Measurements from ENCODE around the gene XPO1.
"Not testable (repeated sequence)": the region's sequence is repeated elsewhere in the genome, so short reads cannot be mapped to it uniquely, and the experiment has no call there.

The XPO1 gene

DNA sequence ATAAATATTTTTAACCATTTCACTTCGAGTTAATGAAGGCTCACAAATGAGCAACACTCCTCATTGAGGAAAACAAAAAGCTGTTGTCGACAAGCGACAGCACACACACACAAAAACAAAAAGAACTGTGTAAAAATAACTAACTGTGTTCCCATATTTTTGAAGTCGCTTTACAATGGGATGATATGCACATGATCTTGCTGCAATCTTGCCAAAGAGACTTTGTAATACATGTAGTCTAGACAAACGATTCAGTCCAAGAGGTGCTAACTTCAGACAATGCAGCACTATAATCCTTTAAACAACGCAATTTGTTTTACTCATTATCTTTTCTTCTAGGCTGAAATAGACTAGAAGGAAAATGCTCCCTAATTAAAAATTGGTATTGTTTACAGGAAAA lies 60.1 kb downstream of the XPO1 start:
- TF ChIP-seq, protein P1, sequence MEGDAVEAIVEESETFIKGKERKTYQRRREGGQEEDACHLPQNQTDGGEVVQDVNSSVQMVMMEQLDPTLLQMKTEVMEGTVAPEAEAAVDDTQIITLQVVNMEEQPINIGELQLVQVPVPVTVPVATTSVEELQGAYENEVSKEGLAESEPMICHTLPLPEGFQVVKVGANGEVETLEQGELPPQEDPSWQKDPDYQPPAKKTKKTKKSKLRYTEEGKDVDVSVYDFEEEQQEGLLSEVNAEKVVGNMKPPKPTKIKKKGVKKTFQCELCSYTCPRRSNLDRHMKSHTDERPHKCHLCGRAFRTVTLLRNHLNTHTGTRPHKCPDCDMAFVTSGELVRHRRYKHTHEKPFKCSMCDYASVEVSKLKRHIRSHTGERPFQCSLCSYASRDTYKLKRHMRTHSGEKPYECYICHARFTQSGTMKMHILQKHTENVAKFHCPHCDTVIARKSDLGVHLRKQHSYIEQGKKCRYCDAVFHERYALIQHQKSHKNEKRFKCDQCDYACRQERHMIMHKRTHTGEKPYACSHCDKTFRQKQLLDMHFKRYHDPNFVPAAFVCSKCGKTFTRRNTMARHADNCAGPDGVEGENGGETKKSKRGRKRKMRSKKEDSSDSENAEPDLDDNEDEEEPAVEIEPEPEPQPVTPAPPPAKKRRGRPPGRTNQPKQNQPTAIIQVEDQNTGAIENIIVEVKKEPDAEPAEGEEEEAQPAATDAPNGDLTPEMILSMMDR (conservative IDR thresholded peaks at IDR 0.05; ENCODE audit: control insufficient read depth, insufficient read depth, low read depth, low read length): no peak
- no peak overlapping the region for H3K4me3 ChIP-seq (ENCODE audit: control insufficient read depth, low read depth, low read length)
- DNase-seq (ENCODE audit: low read depth): no peak

DNA sequence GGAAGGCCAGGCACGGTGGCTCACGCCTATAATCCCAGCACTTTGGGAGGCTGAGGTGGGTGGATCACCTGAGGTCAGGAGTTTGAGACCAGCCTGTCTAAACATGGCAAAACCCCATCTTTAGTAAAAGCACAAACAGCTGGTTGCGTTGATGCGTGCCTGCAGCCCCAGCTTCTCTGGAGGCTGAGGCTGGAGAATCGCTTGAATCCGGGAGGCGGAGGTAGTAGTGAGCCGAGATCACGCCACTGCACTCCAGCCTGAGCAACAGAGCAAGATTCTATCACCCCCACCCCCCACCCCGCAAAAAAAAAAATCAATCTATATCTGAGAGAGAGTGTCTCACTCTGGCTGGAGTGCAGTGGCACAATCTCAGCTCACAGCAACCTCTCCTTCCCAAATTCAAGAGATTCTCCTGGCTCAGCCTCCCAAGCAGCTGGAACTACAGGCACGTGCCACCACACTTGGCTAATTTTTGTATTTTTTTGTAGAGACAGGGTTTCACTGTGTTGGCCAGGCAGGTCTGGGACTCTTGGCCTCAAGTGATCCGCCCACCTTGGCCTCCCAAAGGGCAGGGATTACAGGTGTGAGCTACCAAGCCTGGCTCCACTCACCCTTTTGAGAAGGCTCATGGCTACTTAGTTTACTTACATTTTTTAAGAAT lies 61.1 kb downstream of the XPO1 start:
- DNase-seq (ENCODE audit: low read depth); H3K4me3 ChIP-seq (ENCODE audit: control insufficient read depth, low read depth, low read length): not testable (repeated sequence)

DNA sequence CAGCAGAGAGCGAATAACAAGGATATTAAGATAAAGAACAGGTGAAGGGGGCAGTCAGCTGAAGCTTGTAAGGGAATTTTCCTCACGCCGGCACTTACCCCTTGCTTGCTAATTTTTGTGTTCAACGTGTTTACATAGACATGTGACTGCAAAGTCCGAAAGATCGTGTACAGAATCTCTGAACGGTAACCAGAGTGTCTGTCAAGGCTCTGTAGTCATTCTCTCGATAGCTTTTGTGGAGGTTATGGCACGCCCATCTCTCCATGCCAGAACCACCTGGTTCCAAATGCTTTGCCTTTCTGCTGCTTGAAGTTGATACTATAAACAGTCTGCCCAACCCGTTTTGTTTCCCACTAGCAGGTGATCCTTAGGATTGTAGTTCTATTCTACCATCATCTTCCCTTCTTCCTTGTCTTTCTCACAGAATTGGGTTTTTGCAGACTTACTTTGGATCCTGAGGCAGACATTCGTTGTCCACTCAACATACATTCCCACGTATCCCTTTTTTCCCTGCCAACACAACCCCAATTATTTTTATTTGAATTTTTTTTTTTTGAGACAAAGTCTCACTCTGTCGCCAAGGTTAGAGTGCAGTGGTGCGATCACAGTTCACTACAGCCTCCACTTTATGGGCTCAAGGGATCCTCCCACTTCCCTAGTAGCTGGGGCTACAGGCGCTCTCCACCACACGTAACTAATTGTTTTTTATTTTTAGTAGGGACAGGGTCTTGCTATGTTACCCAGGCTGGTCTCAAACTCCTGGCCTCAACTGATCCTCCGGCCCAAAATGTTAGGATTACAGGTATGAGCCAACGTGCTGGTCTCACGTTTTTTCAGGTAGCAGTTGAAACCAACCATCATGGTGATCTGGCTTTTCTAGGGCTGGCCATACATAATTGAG lies 66.0 kb downstream of the XPO1 start:
- H3K4me3 ChIP-seq (ENCODE audit: control insufficient read depth, low read depth, low read length): peak overlapping the region; percentile 92
- TF ChIP-seq, protein P1 (conservative IDR thresholded peaks at IDR 0.05; ENCODE audit: control insufficient read depth, insufficient read depth, low read depth, low read length): no peak
- peak; percentile 31 for DNase-seq (ENCODE audit: low read depth)

DNA sequence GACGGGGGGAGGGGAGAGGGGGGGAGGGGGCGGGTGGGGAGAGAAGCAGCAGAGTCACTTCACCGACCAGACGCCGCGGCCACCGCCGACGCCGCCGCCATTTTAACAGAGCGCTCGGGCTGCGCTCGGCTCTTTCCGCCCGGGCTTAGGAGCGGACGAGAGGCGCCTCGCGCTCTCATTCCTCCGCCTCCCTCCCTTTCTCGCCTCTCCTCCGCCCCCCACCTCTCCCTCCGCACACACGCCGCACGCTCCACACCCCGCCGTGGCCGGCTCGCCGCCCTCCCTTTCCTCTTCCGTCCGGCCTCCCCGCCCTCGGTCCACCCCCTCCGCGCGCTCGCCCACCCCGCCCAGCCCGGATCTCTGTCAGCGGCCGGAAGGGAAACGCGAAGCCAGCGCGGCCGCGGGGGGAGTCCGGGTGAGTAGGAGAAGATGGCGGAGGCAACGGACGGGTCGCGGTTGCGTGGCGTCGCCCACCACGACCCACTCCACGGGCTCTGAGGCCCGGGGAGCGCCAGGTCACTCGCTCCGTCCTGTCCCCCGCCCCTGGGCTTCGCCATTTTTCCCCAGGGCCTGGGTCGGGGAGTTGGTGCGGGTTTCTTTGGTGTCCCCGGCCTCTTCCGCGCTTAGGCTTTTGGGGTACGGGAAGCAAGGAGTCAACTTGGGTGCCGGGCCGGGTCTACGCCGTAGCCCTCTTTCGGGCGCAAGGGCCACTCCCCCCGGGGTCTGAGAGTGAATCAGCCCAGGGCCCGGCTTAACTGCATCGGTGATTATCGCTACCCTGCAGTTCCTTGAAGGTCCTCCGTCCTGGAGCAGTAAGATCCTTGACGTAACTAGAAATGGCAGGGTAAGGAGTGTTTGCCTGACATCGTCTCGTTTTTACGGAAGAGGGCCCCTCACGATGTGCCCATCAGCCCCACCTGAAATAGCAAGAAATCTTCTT lies 66.9 kb downstream of the XPO1 start, which contains the start of gene USP34:
USP34 (minus strand) TSS at position 123 of the 940 bp plus-strand sequence. CDS start 395 bp downstream, outside the sequence.
- H3K4me3 ChIP-seq (ENCODE audit: control insufficient read depth, low read depth, low read length): peak within 1 kb of the TSS; percentile 92
- TF ChIP-seq, protein P1 (conservative IDR thresholded peaks at IDR 0.05; ENCODE audit: control insufficient read depth, insufficient read depth, low read depth, low read length): no peak
- DNase-seq (ENCODE audit: low read depth): peak; percentile 92

DNA sequence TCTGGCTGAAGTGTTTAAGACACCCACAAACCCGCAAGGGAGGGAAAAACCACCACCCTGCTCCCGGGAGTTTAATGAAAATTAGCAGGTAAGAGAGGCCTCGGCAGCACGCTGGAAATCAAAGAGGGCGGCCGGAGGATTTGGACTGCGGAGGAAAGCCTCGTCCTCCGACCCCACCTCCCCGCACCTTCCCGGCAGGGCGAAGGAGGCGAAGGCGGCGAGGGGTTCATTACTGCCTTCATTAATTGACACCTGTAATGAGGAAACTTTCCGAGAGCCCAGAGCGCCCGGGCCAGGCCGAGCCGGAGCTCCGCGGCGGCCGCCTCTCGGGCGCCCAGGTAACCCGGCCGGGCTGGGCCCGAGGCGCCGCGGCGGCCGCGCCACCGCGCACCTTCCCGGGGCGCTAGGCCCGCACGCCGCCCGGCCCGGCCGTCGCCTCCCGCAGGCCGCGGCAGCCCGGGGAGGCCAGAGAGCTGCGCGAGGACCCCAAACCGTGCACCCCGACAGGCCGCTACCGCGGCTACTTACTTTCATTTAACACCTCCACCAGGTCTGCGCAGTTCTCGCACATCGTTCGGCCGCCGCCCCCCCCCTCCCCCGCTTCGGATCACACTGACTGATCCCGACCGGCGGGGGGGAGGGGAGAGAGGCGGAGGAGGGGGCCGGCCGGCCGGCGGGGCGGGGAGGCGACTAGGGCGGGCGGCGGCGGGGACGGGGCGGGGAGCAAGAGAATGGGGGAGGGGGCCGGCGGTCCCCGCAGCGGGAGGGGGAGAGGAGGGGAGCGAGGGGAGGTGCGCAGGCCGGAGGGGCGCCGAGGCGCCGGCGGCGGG lies 67.8 kb downstream of the XPO1 start:
- H3K4me3 ChIP-seq (ENCODE audit: control insufficient read depth, low read depth, low read length): peak overlapping the region; percentile 92
- TF ChIP-seq, protein P1 (conservative IDR thresholded peaks at IDR 0.05; ENCODE audit: control insufficient read depth, insufficient read depth, low read depth, low read length): no peak
- DNase-seq (ENCODE audit: low read depth): peak; percentile 50

DNA sequence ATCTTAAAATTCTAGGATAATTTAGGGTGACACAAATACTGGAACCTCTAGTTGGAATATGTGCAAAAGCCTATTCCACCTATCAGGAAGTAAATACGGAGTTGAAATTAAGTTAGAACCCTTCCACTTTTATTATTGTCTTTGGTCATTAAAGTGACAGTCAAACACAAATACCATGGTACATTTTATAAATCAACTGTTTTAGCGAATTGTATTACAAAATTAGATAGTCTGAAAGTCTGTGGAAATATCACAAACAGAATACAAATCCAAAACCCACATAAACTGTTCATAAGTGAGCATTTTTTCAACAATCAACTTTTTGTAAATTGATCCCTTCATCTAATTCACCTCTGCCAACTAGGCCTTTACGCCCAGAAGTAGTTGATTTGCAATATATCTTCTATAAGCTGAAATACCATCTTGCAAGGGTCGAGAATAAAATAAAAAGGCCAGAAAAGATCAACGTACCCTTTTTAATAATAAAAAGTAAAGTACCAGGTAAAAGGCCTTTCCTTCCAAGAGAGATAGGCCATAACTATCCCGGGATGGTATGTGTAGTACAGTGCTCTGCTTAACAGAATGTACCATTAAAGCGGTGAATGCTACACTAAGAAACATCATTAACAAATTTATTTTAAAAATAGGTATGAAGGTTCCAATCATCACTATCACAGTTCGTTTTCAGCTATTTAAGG lies 68.6 kb downstream of the XPO1 start:
- TF ChIP-seq, protein P1 (conservative IDR thresholded peaks at IDR 0.05; ENCODE audit: control insufficient read depth, insufficient read depth, low read depth, low read length): no peak
- peak overlapping the region; percentile 89 for H3K4me3 ChIP-seq (ENCODE audit: control insufficient read depth, low read depth, low read length)
- peak; percentile 15 for DNase-seq (ENCODE audit: low read depth)

DNA sequence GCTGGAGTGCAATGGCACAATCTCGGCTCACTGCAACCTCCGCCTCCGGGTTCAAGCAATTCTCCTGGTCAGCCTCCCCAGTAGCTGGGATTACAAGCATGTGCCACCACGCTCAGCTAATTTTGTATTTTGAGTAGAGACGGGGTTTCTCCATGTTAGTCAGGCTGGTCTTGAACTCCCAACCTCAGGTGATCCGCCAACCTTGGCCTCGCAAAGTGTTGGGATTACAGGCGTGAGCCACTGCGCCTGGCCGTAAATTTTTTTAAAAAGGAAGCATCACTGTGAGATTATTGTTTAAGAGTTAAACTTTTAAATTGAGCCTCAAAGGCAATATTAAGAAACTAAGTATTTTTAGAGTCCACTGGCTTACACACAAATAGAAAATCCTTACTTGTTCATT lies 69.9 kb downstream of the XPO1 start:
- not testable (repeated sequence) for DNase-seq (ENCODE audit: low read depth); H3K4me3 ChIP-seq (ENCODE audit: control insufficient read depth, low read depth, low read length)

All from fibroblast of mammary gland (primary cell).